Amniotic stem cell (primary cell): Measurements from ENCODE around the gene OSCAR.

Source experiments
- DNase-seq: peaks from one replicate; lab custom pipeline; 2025; lab: John Stamatoyannopoulos, UW

The OSCAR gene

GRCh38 chr19:54100561-54100960 lies at the start of gene OSCAR:
Gene OSCAR, minus strand, starts transcription at chr19:54100803. Its CDS starts 11 bp downstream, at chr19:54100792.
- DNase-seq: no peak

- no peak for DNase-seq
Observed at GRCh38 chr19:54149021-54149812, 48.6 kb upstream of the OSCAR start.

- no peak for DNase-seq
Observed at GRCh38 chr19:54148158-54148557, 47.6 kb upstream of the OSCAR start.

DNA sequence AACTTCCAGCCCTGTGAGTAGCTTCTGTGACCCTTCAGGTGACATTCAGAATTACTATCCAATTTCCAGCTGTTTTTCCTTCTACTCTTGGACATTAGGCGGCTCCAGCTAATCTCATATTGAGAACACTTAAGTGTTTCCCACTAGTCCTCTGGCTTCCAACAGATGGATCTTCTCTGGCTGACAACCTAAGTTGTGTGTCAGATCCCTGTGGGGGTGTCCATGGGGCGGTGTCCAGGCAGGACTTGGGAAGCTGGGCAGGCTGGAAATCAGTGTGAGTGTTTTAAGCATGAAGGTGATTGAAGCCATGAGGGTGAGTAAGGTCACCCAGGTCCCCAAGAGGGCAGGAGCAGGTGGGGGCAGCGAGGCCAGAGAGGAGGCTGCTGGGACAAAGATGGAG lies 47.1 kb upstream of the OSCAR start:
- DNase-seq: no peak

DNA sequence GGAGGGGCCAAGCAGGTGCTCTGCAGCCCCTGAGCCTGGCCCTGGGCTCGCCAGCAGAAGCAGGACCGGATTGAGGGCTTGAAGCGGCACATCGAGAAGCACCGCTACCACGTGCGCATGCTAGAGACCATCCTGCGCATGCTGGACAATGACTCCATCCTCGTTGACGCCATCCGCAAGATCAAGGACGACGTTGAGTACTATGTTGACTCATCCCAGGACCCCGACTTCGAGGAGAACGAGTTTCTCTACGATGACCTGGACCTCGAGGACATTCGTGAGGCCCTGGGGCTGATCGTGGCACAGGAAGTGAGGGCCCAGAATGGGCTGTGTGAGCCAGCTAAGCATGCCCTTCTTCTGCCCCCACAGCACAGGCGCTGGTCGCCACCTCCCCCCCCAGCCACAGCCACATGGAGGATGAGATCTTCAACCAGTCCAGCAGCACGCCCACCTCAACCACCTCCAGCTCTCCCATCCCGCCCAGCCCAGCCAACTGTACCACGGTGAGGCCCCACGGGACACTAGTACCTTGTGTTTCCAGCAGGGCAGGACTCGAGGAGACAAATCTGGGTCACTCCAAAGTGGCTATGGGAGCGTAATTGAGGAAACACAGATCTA lies 45.0 kb upstream of the OSCAR start:
- no peak for DNase-seq

DNA sequence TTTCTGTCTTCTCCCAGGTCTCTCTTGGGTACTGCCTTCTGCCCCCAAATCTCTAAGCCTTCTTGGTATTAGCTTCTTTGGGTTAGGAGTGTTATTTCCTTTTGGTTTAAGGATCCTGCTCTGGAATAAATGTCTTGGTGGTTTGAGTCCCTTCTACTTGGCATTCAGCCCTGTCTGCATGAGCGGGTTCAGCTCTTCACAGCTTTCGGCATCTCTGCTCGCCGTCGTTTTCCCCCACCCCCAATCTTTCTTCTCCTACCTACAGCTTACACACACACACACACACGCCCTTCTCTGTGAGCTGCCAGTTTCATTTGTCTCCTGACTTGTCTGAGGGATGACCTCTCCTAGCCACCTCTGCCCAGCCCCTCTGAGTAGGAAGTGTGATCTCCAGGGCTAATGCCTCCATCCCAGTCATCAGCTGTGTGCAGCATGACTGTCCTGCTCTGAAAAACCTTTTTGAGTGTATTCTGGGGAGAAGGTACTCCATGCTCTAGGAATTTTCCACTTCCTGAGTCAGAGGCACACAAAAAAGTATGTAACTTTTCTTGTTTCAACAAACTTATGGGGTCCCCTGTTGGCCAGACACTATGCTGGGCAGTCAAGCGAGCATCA lies 41.7 kb upstream of the OSCAR start:
- DNase-seq: no peak

- DNase-seq: no peak
Observed at GRCh38 chr19:54141356-54141755, 40.8 kb upstream of the OSCAR start.

- DNase-seq: no peak
Observed at GRCh38 chr19:54138489-54139256, 38.1 kb upstream of the OSCAR start.

- no peak for DNase-seq
Observed at GRCh38 chr19:54137699-54138488, 37.3 kb upstream of the OSCAR start, which contains the start of gene CNOT3. Gene CNOT3, plus strand, starts transcription at chr19:54137762. Its CDS starts 5,217 bp downstream, at chr19:54142979.

DNA sequence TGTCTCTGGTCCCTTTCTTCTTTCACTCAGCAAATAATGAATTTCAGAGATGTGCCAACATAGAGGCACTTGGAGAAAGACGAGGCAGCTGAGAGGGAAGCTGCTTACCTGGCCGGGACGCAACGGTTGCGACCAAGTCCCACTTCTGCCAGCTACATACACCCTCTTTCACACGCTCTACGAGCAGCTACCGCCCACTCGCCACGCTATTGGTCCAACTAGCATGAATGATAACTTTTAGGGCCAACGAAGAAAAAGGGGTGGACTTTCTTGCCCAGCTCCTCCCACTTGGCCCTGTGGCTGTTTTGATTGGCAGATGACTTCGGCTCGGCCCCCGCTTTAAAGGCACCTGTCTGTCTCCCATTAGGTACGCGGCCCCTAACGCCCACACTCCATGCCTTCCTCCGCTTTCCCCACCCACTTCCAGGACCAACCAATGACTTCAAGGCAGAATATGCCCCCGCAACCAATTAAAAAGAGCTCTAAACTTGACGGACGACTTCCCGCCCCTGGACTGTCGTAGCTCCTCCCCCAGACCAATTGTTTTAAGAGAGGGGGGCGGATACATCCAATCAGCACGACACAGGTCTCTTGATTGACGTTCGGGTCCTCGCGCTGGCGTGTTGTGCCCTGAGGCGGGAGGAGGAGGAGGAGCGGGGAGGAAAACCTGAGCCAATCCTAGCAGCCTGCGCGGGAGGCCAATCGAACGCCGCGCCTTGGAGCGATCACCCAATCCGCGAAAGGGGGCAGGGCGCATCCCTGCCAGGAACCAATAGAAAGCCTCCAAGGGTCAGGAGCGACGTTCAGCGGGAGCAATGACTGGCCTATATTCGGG lies 36.5 kb upstream of the OSCAR start:
- DNase-seq: peak; percentile 100

DNA sequence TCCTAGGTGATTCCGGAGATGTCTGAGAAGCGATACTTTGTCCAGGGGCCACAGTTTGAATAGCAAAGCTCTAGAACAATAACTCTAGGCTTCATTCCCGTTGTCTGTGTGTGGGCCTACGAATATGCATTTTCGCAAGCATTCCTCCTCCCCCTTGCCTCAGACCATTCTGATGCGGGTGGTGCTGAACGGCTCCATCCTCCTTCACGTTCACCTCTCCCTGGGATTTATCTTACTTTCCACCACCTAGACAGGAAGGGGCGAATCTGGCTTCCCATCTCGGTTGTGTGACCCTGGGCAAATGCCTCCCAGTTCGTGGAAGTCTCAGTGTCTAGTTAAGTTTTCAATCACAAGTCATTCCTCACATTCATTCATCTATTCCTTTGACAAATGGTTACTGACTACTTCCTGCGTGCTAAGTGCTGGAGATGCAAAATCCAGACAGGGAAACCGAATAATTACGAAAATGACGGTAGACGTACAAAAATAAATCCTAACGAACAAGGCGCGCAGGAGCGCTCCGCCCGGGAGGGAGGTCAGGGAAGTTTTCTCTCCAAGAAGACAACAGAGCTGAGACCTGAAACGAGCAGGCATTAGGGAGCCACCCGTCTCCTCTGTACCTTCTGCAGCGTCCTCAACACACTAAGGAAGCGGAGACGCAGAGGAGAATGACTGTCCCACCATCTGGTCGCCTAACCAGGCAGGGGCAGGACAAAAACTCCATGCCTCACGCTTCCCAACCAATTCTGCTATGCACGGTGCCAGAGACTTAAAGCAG lies 35.7 kb upstream of the OSCAR start:
- no peak for DNase-seq

DNA sequence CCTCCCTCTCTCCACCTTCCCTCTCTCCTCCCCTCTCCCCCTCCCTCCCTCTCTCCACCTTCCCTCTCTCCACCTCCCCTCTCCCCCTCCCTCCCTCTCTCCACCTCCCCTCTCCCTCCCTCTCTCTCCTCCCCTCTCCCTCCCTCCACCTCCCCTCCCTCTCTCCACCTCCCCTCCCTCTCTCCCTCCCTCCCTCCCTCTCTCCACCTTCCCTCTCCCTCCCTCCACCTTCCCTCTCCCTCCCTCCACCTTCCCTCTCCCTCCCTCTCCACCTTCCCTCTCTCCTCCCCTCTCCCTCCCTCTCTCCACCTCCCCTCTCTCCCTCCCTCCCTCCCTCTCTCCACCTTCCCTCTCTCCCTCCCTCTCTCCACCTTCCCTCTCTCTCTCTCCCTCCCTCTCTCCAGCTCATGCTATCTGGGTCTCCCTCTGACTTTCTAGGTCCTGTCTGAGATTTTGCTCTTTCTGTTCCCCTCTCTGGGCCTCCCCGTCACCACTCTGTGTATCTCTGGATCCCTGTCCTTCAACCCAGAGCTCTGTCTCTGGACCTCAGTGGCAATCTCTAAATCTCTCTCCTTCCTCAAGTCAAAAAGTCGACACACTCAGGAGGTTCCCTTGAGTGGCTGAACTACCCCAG lies 33.5 kb upstream of the OSCAR start:
- DNase-seq: no peak

- DNase-seq: no peak
Observed at GRCh38 chr19:54133312-54133956, 32.8 kb upstream of the OSCAR start.

GRCh38 chr19:54129617-54129996 lies 29.0 kb upstream of the OSCAR start:
- no peak for DNase-seq

DNA sequence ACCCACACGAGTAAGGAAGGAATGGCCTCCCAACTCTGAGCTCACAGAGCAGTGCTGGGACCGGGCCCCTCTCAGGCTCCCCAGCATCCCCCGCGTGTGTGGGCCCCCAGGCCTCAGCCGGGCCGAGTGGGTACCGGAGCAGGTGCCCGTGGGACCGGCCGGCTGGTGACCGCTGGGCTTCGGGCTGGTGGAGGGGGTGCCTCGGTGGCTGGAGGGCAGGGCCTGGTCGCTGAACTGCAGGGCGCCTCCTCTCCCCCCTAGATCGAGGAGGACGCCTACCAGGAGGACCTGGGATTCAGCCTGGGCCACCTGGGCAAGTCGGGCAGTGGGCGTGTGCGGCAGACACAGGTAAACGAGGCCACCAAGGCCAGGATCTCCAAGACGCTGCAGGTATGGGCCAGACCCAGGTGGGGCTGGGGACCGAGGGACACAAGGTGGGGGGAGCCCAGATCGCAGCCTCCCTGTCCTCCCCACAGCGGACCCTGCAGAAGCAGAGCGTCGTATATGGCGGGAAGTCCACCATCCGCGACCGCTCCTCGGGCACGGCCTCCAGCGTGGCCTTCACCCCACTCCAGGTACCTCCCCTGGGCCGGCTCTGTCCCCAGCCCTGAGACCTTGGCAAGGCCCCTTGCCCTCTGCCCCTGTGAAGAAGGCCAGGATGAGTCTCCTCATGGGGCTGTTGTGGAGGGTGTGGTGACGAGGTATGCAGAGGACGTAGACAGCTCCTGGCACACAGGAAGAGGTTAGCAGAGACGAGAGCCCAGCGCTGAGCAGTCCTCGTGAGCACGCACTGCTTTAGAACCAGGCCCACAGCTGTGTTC lies 28.4 kb upstream of the OSCAR start:
- DNase-seq: no peak

DNA sequence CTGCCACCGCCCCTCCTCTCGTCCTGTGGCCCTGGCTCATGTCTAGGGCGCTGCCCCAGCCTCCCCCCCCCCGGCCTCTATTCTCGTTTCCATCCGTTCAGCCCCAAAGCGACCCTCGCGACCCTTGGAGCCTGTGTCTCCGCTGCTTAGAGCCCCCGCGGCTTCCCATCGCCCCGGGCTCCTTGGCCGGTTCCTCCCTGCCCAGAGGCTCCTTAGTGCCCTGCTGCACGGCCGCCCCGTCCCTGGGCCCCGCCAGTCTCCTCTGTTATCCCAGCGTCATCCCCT lies 27.8 kb upstream of the OSCAR start:
- DNase-seq: no peak

DNA sequence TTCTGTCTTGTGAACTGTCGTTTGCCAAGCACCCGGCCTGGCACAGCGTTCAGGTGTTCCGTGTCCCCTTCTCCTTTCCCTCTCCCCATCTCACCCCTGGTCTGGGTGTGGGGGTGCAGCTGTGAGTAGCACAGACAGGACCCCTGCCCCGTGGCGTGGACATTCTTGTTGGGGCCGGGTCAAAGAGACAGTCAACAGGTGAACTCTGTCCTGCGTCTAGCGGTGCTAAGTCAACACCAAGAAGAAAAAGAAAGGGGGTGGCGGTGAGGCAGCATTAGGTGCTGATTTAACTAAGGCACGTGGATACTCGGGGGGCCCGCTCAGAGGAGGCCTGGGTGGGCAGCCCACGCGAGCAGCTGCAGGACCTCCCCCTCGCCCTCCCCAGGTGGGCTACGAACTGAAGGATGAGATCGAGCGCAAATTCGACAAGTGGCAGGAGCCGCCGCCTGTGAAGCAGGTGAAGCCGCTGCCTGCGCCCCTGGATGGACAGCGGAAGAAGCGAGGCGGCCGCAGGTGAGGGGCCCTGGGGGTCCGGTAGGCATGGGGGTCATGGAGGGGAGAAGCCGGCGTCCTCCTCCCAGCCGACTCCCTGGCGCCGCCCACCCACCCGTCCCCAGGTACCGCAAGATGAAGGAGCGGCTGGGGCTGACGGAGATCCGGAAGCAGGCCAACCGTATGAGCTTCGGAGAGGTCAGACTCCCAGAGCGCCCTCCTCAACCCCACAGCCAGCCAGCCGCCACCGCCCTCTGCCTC lies 27.3 kb upstream of the OSCAR start:
- DNase-seq: no peak

GRCh38 chr19:54125713-54126112 lies 25.1 kb upstream of the OSCAR start:
- no peak for DNase-seq
